ENCODE measurements around the gene CCDC182.

The CCDC182 gene

GRCh38 chr17:57783338-57783742 lies 38.2 kb upstream of the CCDC182 start (continued):
- TF ChIP-seq PRDM10 (tag by site-specific recombination; IDR thresholded peaks at IDR 0.05) (0 out of 2 replicates have a peak, but pooled peaks have one; percentile 25), ZNF664 (tag by site-specific recombination; IDR thresholded peaks at IDR 0.05) (no peak), ZNF24 (tag by site-specific recombination; IDR thresholded peaks at IDR 0.05) (0 out of 2 replicates have a peak, but pooled peaks have one; percentile 27), ZNF16 (tag by site-specific recombination; IDR thresholded peaks at IDR 0.05; ENCODE audit: low read depth) (no peak), KLF16 (tag by site-specific recombination; IDR thresholded peaks at IDR 0.05) (peak; percentile 82), ZNF292 (tag by site-specific recombination; IDR thresholded peaks at IDR 0.05; ENCODE audit: borderline replicate concordance, low read depth) (no peak), ZNF677 (tag by site-specific recombination; IDR thresholded peaks at IDR 0.05) (no peak), ZNF404 (tag by site-specific recombination; IDR thresholded peaks at IDR 0.05) (no peak), ZFP69B (tag by site-specific recombination; IDR thresholded peaks at IDR 0.05) (0 out of 2 replicates have a peak, but pooled peaks have one; percentile 23), ZFHX2 (tag by site-specific recombination; conservative IDR thresholded peaks at IDR 0.05) (peak; percentile 92), BCL11B (tag by site-specific recombination; IDR thresholded peaks at IDR 0.05; ENCODE audit: low read depth) (no peak), ZNF792 (tag by site-specific recombination; IDR thresholded peaks at IDR 0.05) (no peak), ZNF394 (tag by site-specific recombination; IDR thresholded peaks at IDR 0.05; ENCODE audit: borderline replicate concordance) (peak; percentile 27; the same call in 1 of the 2 replicates), ZBTB17 (tag by site-specific recombination; IDR thresholded peaks at IDR 0.05) (peak; percentile 52; the same call in 1 of the 2 replicates), ZNF658 (tag by site-specific recombination; IDR thresholded peaks at IDR 0.05) (no peak), ZNF660 (tag by site-specific recombination; IDR thresholded peaks at IDR 0.05) (peak; percentile 29; the same call in 1 of the 2 replicates), GLIS2 (tag by site-specific recombination; IDR thresholded peaks at IDR 0.05) (peak; percentile 60; the same call in 1 of the 2 replicates), ZBTB21 (tag by site-specific recombination; IDR thresholded peaks at IDR 0.05) (no peak), KLF9 (tag by site-specific recombination; IDR thresholded peaks at IDR 0.05; ENCODE audit: low read depth) (peak; percentile 89), ZIC2 (tag by site-specific recombination; IDR thresholded peaks at IDR 0.05) (peak; percentile 85), ZNF624 (tag by site-specific recombination; IDR thresholded peaks at IDR 0.05) (no peak), ZNF121 (tag by site-specific recombination; IDR thresholded peaks at IDR 0.05) (no peak), ZNF670 (tag by site-specific recombination; IDR thresholded peaks at IDR 0.05; ENCODE audit: low read depth) (no peak), ZBTB49 (tag by site-specific recombination; IDR thresholded peaks at IDR 0.05; ENCODE audit: low read depth) (no peak), AEBP2 (tag by site-specific recombination; IDR thresholded peaks at IDR 0.05; ENCODE audit: borderline replicate concordance) (no peak), ZNF76 (tag by site-specific recombination; IDR thresholded peaks at IDR 0.05; ENCODE audit: borderline replicate concordance, low read depth) (no peak), GLIS1 (tag by site-specific recombination; IDR thresholded peaks at IDR 0.05) (peak; percentile 71), PATZ1 (tag by site-specific recombination; IDR thresholded peaks at IDR 0.05) (peak; percentile 76), ZNF423 (tag by site-specific recombination; IDR thresholded peaks at IDR 0.05) (peak; percentile 61; the same call in 1 of the 2 replicates), TCF7L2 (IDR thresholded peaks at IDR 0.05; ENCODE audit: borderline replicate concordance, low read depth, low read length) (no peak), ZNF449 (tag by site-specific recombination; IDR thresholded peaks at IDR 0.05) (no peak)
